Inferior parietal cortex (tissue), 1 donor: ENCODE results near the gene HOXB9.

Experiments
- DNase-seq: peaks from one replicate; pipeline ENCODE4 v3.0.0-alpha.2; 2016; ENCODE audit errors: extremely low spot score

The HOXB9 gene

GRCh38 chr17:48610282-48611211 lies 15.6 kb downstream of the HOXB9 start, which contains the start of gene HOXB7:
Gene HOXB7 (minus strand): TSS chr17:48611017. CDS start chr17:48610918, 99 bp downstream.
- peak; percentile 4 for DNase-seq

- no peak for DNase-seq
Measured at GRCh38 chr17:48609759-48610281, 16.3 kb downstream of the HOXB9 start.

- DNase-seq: no peak
Measured at GRCh38 chr17:48609033-48609432, 17.1 kb downstream of the HOXB9 start.

GRCh38 chr17:48608494-48608834 lies 17.7 kb downstream of the HOXB9 start:
- no peak for DNase-seq

GRCh38 chr17:48606892-48607614 lies 19.1 kb downstream of the HOXB9 start:
- DNase-seq: no peak

DNA sequence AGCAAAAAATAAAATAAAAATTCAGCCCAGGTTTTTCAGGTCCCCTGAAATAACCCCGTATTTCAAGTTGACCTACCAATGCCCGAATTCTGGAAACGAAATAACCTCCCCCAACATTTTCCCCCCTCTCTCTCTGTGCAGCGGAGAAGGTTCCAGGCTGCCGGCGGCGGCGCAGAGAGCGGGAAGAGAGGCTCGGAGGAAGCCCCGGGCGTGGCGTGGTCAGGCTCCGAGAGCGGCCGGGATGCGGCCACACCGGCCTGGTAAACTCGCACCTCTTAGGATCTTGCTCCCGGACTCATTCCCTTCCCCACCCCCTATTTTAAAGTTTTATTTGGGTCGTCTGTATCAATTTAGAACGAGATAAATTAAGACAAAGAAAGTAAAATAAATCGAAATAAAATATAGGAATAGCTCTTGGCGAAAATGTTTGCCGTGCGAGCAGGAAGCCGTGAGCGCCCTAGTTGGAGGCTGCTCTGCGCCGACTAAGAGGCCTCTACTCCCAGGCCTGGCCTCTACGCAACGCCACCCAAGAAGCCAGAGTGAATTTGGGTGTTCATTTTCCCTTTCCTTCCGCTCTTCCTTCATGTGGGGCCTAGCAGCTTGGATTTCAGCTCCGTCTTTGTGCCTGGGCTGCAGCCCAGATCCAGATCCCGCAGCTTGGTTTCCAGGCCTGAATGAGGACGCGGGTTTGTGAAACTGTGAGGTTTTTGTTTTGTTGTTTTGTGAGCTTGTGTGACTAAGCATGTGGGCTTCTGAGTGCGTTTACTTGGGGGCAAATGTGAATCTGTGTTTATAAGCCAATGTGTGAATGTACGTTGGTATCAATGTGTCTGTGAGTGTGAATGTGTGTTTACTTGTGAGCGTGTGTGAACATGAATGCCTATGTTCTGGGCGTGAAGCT lies 19.9 kb downstream of the HOXB9 start:
- no peak for DNase-seq

DNA sequence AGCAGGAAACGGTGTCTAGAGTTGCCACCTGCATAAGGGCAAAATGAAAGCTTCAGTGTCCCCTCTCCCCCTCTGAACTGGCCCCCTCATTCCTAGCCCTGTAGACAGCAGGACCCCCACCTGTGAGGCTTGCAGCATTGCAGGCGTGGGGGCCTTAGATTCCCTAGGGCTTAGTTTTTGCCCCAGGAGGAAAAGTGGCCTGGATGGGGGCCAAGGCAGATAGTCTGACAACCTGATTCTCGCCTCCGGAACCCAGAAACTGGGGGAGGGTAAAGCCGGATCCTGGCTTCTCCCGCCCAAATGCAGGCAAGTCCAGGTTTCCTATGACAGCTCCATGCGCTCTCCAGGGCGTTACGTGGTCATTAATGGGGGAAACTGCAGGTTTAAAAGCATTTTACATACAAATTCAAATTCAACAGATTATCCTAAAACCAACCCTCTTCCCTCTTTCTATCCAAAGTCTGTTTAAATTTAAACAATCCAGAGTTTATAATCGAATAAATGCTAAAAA lies 20.7 kb downstream of the HOXB9 start:
- DNase-seq: no peak

DNA sequence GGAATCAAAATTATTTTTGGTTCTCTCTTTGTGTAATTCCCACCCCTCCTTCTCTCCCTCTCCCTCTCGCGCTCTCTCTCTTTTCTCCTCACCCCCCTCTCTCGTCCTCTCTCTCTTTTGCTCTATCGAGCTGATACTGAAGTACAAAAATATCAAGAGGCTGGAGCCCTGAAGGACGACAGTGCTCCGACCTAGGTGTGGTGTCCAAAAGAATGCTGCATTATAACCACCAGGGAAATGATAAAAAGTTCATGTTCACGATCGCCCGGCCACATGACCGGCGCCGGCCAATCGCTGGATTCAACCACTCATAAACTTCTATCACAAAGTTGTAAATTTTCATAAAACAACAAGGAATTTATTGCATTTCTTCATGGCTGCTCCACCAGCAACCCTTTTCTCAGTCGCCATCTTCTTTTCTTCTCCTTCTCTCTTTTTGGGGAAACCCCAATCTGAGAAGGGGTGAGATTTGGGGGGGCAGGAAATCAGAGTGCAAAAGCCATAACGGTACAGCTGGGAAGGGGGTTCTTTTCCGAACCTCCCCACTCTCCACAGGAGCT lies 21.3 kb downstream of the HOXB9 start, which contains the start of gene HOXB6:
HOXB6 (minus strand) TSS at position 217 of the 560 bp plus-strand sequence. CDS start 6,836 bp downstream, outside the sequence.
- no peak for DNase-seq

GRCh38 chr17:48603959-48604769 lies 22.0 kb downstream of the HOXB9 start:
- no peak for DNase-seq

- DNase-seq: no peak
Measured at GRCh38 chr17:48601539-48602425, 24.4 kb downstream of the HOXB9 start.

- DNase-seq: no peak
Measured at GRCh38 chr17:48601207-48601538, 25.0 kb downstream of the HOXB9 start.

GRCh38 chr17:48600244-48601098 lies 25.7 kb downstream of the HOXB9 start:
- no peak for DNase-seq

DNA sequence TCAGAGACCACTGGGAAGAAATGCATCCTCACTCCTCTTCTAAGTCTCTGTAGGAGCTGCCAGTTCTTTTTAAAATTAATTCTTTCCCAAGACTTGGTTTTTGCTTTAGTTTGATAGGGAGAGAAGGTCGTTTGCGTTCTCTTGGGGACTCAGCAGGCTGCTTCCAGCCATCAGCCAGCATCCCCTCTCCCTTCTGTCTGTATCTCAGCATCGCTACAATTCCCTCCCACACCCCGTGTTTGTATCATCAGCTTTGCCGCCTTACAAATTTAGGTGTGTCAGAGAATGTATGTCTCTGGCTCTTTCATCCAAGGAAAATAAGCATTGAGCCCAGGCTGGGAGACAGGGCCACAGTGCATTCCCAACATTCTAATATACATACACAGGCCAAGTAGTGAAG lies 26.8 kb downstream of the HOXB9 start:
- DNase-seq: no peak

DNA sequence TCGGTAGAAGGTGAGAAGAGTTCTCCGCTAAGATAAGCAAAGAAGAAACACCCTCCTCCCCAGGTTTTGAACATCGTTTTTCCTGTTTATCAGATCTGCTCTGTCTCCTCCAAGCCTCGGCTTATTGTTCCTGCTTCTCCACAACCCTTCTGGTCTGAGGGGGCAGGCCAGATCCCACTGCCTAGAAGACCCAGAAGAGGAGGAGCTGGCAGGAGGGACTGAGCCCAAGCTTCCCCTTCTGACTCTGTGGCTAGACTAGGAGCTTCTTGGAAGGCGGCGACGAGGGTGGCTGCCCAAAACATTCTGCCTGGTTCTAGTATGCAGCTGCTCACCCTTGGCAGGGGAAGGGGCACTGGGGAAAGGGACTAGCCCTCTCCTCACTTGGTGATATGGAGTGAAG lies 27.4 kb downstream of the HOXB9 start:
- DNase-seq: no peak

DNA sequence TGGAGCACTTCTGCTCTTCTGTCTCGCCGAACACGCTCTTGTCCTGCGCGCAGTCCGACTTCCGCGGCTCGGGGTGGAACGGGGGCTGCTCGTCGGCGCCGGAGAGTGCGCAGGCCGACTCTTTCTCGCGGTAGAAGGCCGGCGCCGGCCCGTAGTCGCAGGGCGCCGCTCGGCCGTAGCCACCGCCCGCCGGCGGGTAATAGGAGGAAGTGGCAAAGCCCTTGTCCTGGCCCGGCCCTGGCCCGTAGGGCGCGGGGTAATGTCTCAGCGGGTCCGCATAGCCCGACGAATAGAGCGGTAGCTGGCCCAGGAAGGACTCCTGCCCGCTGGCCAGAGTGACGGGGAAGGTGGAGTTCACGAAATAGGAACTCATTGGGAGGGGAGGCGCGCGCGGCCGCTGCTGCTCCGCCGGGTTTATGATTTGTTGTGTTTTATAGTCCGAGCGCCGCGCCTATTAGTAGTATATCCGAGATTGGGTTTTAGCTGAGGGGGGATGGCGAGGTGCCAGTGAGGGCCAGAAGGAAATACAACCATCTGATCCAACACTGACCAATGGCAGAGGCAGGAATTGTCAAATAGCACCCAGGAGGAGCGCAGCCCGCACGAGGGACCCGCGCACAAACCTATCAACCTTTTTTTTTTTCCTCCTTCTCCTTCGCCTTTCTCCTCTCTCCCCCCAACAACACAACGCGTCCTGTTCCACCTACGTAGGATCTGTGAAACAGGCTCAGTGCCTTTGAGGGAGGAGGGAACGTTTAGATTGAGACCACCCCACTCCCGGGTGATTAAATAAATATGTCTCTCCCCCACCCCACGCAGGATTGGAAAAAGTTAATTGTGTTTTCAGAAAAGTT lies 28.2 kb downstream of the HOXB9 start:
- DNase-seq: no peak

DNA sequence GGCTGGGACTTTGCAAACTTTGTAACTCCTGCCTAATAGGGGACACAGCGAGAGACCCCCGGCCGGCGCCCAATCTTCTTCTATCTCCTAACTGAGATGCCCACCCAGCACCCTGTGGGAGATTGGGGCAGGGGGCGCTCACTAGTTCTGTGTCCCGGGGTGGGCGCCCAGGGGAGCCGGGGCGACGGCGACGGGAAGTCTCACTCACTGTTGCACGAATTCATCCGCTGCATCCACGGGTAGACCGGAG lies 28.7 kb downstream of the HOXB9 start:
- DNase-seq: no peak

DNA sequence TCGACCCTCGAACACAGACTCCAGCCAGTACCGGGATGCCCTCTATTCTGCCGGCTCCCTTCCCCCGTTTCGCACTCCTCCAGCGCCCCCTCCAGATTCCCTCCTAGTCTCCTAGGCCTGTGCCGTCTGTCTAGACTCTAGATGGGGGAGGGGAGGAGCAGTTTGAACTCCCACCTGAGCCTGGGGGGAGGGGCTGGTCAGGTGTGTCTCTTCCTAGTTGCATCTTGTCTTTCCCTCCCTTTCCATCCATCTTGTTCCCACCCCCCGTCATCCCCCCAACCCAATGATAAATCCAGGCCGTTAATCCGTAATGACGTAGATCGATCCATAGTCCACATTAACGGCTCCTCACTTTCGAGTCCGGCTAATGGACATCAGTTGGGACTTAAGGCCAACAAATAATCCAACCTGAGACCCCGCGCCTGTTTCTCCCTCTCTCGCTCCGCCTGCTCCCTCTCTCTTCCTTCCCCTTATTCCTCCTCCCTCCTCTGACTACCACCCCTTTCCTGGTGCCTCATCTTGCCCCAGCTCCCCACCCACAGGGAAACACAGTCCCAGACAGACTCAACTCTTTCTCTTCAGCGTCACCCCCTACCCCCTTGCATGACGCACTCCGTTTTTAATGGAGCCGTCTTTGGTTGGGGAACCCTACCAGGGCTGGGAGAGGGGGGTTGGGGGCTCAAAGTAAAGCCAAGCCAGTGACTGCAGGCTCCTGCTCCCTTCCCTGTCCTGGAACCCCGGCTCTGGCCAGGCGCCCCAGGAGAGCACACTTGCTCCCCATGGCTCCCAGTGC lies 29.2 kb downstream of the HOXB9 start:
- no peak for DNase-seq
